Inflammatory macrophage treated with lipopolysaccharide for 4 hours (primary cell): ENCODE data around the gene MAGEB17.
"Not testable (repeated sequence)": the region's sequence is repeated elsewhere in the genome, so short reads cannot be mapped to it uniquely, and the experiment has no call there.

Experiments
- DNase-seq: peaks from one replicate; pipeline ENCODE4 v3.0.0-alpha.2; 2020

MAGEB17 gene

GRCh38 chrX:16156692-16157331 is 10.5 kb upstream of the MAGEB17 start:
- DNase-seq = no peak

GRCh38 chrX:16160729-16161128 is 6.6 kb upstream of the MAGEB17 start:
- DNase-seq = no peak

- not testable (repeated sequence) for DNase-seq
Observed at GRCh38 chrX:16161173-16161572, 6.1 kb upstream of the MAGEB17 start.

- no peak for DNase-seq
Observed at GRCh38 chrX:16162391-16162790, 4.9 kb upstream of the MAGEB17 start.

- no peak for DNase-seq
Observed at GRCh38 chrX:16164748-16165147, 2.5 kb upstream of the MAGEB17 start.

GRCh38 chrX:16171039-16171438 is 3.8 kb downstream of the MAGEB17 start:
- no peak for DNase-seq

- DNase-seq = no peak
Observed at GRCh38 chrX:16171944-16172343, 4.7 kb downstream of the MAGEB17 start.

GRCh38 chrX:16172391-16172790 is 5.1 kb downstream of the MAGEB17 start:
- no peak for DNase-seq

GRCh38 chrX:16175329-16176061 is 8.2 kb downstream of the MAGEB17 start:
- no peak for DNase-seq

GRCh38 chrX:16177260-16177659 is 10.0 kb downstream of the MAGEB17 start:
- no peak for DNase-seq

GRCh38 chrX:16183843-16184242 is 16.6 kb downstream of the MAGEB17 start:
- DNase-seq = not testable (repeated sequence)

GRCh38 chrX:16185725-16186136 is 18.4 kb downstream of the MAGEB17 start:
- DNase-seq = peak; percentile 79

- DNase-seq = no peak
Observed at GRCh38 chrX:16186380-16187007, 19.2 kb downstream of the MAGEB17 start.

GRCh38 chrX:16187024-16187760 is 19.9 kb downstream of the MAGEB17 start:
- DNase-seq = no peak

GRCh38 chrX:16188687-16189086 is 21.4 kb downstream of the MAGEB17 start:
- no peak for DNase-seq

GRCh38 chrX:16191605-16192004 is 24.3 kb downstream of the MAGEB17 start:
- no peak for DNase-seq

GRCh38 chrX:16196829-16197228 is 29.5 kb downstream of the MAGEB17 start:
- DNase-seq = no peak

- DNase-seq = no peak
Observed at GRCh38 chrX:16199343-16199742, 32.1 kb downstream of the MAGEB17 start.

GRCh38 chrX:16202943-16203342 is 35.7 kb downstream of the MAGEB17 start:
- no peak for DNase-seq

GRCh38 chrX:16204538-16204937 is 37.3 kb downstream of the MAGEB17 start:
- DNase-seq = no peak

GRCh38 chrX:16205840-16206239 is 38.6 kb downstream of the MAGEB17 start:
- DNase-seq = no peak

- no peak for DNase-seq
Observed at GRCh38 chrX:16207634-16208033, 40.4 kb downstream of the MAGEB17 start.

GRCh38 chrX:16208601-16209000 is 41.3 kb downstream of the MAGEB17 start:
- no peak for DNase-seq
